ENCODE results near the gene ZBTB21.

The ZBTB21 gene

DNA sequence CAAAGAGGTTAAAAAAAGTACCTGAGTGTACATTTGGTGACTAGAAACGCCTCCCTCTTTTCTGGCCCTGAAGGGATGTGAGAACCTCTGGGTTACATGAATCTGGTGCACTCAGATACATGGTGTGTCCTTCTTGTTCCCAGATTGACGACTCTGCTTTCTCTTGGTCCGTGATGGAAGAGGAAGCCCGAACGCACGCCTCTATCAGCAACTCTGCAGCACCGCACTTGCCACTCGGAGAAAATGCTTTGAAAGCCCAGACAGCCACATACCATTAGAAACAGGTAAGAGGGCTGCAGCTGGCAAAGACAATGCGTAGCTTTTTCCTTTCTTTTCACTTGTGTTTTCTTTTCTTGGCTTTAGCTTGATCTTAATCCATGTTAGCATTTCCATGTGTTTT, 21.1 kb upstream of the ZBTB21 start:
- TF ChIP-seq, protein P1, sequence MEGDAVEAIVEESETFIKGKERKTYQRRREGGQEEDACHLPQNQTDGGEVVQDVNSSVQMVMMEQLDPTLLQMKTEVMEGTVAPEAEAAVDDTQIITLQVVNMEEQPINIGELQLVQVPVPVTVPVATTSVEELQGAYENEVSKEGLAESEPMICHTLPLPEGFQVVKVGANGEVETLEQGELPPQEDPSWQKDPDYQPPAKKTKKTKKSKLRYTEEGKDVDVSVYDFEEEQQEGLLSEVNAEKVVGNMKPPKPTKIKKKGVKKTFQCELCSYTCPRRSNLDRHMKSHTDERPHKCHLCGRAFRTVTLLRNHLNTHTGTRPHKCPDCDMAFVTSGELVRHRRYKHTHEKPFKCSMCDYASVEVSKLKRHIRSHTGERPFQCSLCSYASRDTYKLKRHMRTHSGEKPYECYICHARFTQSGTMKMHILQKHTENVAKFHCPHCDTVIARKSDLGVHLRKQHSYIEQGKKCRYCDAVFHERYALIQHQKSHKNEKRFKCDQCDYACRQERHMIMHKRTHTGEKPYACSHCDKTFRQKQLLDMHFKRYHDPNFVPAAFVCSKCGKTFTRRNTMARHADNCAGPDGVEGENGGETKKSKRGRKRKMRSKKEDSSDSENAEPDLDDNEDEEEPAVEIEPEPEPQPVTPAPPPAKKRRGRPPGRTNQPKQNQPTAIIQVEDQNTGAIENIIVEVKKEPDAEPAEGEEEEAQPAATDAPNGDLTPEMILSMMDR (IDR thresholded peaks at IDR 0.05): no peak

DNA sequence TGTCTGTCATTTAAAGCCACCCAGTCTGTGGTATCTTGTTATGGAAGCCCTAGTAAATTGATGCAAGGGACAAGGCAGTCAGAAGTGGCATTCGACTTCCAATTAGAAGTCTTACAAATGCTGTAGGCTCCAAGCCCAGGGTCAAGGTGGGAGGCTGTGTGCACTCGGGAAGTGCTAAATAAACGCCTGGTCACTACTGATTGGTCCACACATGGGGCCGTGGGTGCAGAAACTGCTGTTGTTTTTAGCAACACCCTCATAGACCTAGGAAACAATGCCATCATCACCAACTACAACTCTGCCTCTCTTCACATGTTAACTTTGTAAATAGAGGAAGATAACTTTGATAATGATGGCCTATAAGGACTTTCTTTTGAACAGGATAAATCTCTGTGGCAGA, 20.2 kb upstream of the ZBTB21 start:
- TF ChIP-seq, protein P1 (IDR thresholded peaks at IDR 0.05): no peak

DNA sequence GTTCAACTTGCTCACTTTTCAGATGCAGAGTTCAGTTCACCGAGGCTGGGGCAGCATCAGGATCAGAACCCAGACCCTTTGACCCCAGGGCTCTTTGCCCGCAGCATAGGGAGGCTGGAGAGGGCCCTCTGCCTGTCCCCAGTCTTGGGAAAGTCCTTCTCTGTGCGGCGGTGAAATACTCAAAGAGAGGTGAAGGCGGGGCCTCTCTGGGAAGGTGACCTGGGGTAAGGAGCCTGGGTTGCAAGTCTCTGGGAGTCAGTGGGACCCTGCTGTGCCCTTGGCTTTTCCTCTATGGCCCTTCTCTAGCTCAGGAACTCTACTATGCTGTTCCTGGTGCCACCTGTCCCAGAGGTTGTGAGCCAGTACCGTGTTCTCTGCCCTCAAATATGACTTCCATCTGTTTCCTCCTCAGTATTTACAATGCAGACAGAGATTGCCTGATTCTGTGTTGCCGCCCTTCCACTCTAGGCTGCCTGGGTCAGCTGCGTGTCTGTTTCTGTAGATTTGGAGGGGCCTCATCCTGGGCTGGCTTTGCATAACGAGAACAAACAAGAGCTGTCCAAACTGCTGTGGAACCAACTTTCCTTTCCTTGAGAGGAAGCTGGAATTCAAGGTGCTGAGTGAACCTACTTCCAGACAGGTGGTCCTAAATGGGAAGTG, 18.7 kb upstream of the ZBTB21 start:
- TF ChIP-seq, protein P1 (IDR thresholded peaks at IDR 0.05): no peak

DNA sequence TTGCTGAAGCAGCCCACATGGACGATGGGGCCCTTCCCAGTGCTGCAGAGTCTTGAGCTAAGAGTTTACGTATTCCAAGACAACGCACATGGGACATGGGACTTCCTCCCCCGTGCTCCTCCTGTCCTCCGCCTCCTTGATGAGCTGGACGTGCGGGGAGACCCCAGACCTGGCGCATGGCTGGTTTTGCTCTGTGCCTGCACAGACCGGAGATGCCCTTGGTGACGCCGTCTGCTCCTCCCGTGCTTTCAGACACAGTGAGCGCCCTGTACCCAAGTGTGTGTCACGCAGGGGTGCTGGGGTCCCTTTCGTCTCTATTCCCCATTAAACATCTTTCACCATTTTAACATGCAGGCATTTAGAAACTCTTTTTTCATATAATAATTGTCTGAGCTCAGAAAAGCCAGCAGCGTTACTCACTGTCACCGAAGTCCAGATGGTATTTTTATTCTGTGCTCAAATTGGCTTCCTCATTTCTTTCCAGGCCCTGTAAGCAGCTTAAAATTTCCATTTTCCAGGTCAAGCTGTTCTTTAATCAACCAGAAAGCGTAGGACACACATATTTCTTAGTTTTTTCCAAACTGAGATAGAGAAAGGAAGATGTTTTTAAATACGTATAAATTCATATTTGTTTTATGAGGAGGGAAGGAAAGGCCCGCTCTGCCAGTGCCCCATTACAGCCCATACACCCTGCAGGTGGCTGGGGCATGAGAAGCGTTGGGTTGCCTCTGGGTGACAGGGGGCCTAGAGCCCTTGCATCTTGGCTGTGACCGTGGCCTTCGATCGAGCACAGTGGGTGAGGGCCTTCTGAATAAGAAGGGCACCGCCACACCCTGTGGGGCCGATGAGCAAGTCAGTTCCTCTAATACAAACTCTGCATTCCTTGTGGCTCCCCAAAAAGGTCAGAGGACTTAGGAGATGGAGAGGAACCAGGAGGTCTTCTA, 17.9 kb upstream of the ZBTB21 start:
- TF ChIP-seq, protein P1 (IDR thresholded peaks at IDR 0.05): no peak

DNA sequence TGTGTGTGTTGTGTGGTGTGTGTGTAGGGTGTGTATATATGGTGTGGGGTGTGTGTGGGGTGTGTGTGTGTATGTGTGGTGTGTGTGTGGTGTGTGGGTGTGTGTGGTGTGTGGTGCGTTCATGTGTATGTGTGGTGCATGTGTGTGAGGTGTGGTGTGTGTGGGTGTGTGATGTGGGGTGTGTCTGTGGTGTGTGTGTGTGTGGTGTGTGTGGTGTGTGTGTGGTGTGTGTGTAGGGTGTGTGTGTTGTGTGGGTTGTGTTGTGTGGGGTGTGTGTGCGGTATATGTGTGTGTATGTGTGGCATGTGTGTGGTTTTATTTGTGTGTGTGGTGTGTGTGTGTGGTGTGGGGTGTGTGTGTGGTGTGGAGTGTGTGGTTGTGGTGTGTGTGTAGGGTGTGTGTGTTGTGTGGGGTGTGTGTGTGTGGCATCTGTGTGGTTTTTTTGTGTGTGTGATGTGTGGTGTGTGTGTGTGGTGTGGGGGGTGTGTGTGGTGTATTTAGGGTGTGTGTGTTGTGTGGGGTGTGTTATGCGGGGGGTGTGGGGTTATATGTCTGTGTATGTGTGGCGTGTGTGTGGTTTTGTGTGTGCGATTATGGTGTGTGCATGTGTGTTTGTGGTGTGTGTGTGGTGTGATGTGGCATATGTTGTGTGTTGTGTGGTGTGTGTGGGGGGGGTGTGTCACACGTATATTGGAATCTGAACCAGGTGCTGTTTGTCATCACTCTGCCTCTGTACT, 17.1 kb upstream of the ZBTB21 start:
- TF ChIP-seq, protein P1 (IDR thresholded peaks at IDR 0.05): no peak

DNA sequence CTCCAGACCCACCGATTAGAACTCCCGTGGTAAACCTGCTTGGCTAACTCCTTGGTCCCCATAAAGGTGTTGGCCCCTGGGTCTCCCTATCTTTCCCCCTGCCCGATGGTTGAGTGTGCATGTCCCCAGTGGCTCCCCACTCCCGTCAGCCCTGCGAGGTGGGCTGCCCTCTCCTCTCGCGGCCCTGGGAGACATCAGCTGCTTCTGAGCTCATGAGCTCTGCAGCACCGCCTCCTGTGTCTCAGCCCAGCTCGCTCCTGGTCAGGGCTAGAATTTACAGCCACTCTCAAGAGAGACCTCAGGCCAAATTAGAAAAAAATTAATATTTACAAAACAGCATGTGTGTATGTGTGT, 15.9 kb upstream of the ZBTB21 start:
- TF ChIP-seq, protein P1 (IDR thresholded peaks at IDR 0.05): no peak

DNA sequence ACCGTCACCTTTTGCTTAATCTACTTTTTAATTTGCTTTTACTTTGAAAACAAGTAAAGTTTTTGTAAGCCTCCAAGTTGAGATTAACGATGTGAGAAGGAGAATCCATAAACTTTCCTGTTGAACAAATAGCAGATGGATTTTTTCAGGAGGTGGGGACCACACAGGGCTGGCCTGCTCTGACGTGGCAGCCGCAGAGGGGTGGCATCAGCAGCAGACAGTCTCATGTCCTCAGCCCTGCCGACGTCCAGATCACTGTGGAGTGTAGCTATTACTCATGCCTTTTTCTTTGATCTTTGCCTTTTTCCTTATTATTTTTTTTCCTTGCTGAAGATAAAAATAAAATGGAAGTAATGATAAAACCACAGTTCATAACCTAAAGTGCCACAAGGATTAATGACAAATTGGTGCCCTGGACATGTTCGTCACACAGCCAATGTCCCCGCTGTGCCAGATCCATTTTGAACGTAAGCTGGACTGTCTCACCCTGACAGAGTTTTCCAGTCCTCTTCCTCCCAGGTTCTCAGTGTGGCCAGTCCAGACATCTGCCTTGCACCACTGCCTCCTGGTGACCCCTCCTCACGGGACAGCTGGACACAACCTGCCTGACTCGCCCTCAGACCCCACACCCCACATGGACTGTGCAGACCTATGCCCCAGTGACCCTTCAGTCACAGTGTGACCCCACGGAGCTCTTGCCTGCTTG, 15.4 kb upstream of the ZBTB21 start:
- TF ChIP-seq, protein P1 (IDR thresholded peaks at IDR 0.05): no peak
